GM21447 (cell line): ENCODE results near the gene IER5.

ENCODE experiments used
- ATAC-seq: cut with Tn5 transposase; IDR thresholded peaks from one replicate; pipeline ENCODE4 v1.9.1; 2021; ENCODE audit not compliant: unreplicated experiment

The IER5 gene

GRCh38 chr1:181076852-181077251 lies 11.6 kb upstream of the IER5 start:
- no peak for ATAC-seq

- ATAC-seq = no peak
Measured at GRCh38 chr1:181077576-181078242, 10.8 kb upstream of the IER5 start.

- no peak for ATAC-seq
Measured at GRCh38 chr1:181079382-181079781, 9.1 kb upstream of the IER5 start.

DNA sequence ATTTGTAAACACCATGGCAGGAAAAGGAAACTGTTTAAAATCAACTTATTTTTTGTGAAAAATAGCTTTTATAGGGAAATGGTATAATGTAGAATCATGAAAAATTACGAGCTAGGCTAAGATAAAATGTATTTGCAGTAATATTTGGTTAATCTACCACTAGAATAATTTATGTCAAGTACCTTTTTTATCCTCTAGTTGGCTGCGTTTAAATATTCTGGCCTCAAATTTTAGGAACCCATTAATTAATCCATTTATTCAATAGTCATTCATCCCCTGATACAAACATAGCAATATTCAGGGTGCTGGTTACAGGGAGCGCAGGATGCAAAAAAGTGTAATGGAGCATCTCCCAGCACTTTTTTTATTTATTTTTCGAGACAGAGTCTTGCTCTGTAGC lies 8.6 kb upstream of the IER5 start:
- ATAC-seq = no peak

GRCh38 chr1:181080556-181080955 lies 7.9 kb upstream of the IER5 start:
- no peak for ATAC-seq

DNA sequence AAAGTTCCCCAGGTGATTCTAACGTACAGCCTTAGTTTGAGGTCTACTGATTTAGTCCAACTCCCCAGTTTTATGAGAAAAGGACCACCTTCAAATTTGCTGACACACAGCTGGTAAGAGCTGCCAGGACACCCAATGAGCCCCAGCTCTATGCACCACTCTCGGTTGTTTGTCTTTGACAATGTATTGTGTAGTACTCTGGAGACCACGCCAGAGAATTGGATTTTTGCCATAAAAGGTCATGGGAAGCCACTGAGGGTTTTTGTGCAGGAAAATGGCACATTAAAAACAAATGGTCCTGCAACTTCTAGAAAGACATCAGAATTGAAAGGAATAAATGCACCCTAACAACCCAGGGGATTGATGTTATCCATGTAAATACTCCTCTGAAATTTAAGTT lies 7.1 kb upstream of the IER5 start:
- no peak for ATAC-seq

- peak; percentile 37 for ATAC-seq
Measured at GRCh38 chr1:181083842-181084605, 4.5 kb upstream of the IER5 start.

DNA sequence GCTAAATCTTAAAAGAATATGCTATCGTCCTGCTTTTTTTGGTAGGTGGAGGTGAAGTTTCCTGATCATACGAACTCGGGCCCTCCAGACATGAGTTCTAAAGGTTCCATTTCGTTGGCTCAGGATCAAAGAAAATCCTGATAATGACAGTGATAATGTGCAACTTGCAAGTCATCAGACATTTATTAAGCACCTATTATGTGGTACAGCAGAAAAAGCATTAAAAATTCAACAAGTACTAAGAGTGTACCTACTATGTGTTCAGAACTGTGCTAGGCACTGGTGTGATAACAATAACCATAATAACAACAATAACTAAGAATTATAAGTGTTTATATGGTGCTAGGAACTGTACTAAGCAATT lies 3.9 kb upstream of the IER5 start:
- no peak for ATAC-seq

- no peak for ATAC-seq
Measured at GRCh38 chr1:181086091-181086490, 2.4 kb upstream of the IER5 start.

DNA sequence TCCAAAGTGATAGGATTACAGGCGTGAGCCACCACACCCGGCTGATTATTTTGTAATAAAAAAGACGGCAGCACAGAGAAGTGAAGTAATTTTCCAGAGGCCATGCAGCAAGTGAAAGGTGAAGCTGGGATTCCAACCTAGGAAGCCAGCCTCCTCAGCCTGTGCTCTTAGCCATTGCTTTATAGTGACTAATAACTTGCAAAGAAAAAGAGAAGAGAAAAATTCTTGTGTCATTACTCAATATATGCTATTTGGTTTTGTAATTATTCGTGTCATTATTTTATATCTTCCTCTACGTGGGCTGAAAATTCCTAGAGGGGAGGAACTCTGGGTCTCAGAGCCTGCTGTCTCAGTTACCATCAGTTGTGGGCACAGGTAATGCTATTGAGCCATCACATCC lies 1.6 kb upstream of the IER5 start:
- no peak for ATAC-seq

GRCh38 chr1:181087400-181087901 lies 1.0 kb upstream of the IER5 start:
- no peak for ATAC-seq

GRCh38 chr1:181089017-181089675 lies 646 bp downstream of the IER5 start:
- peak; percentile 2 for ATAC-seq

- peak; percentile 49 for ATAC-seq
Measured at GRCh38 chr1:181089676-181090544, 1.4 kb downstream of the IER5 start.

DNA sequence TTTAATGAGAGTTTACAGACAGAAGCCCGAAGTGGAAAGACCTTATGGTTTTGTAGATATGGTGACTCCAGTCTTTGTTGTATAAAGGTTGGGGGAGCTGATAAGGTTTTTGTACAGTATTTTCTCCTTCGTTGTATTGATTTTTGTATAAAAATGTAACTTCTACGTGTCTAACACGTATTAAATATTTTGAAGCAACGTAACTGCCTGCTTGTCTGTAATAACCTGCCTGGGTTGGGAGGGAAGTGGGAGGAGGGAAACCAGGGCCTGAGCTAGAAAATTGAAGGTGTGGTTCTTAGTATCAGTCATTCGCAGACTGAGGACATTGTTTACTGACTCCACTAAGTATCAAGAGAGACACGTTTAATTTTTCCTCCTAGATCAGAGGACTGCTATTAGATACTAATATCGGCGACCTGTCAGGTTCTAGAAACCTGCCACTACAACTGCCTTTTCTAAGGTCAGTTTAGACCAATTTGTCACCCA lies 2.2 kb downstream of the IER5 start:
- ATAC-seq = peak; percentile 21

DNA sequence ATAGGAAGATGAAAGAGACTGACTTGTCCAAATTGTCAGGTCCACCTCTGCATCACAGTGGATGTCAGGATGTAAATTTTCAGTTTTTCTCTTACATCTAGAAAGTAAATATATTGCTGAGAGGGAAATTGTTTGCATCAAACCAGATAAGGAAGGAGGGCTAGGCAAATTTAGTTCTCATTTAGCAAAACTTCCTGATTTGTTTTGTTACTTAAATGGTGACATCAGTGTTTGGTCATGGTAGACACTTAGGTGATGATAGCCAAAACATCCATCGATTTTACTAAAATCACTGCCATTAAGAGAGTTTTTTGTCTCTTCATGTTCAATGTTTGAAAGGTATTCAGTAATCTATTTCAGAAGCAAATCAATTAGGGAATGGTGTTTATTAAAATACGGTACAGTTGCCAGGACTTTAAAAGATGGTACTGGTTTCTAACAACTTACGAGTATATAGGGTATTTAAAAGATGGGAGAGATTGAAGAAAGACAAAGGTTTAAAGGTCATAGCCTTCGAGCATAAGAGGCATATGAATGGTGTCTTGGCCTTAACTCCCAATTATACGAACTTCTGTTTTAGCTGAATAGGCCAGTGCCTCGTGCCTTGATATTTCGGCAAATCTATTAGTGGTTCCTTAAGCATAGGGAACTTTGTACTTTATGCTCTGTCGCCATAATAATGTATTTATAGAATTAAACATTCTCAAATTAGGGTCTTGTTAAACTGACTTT lies 3.0 kb downstream of the IER5 start:
- ATAC-seq = no peak

- ATAC-seq = no peak
Measured at GRCh38 chr1:181092056-181092455, 3.6 kb downstream of the IER5 start.

DNA sequence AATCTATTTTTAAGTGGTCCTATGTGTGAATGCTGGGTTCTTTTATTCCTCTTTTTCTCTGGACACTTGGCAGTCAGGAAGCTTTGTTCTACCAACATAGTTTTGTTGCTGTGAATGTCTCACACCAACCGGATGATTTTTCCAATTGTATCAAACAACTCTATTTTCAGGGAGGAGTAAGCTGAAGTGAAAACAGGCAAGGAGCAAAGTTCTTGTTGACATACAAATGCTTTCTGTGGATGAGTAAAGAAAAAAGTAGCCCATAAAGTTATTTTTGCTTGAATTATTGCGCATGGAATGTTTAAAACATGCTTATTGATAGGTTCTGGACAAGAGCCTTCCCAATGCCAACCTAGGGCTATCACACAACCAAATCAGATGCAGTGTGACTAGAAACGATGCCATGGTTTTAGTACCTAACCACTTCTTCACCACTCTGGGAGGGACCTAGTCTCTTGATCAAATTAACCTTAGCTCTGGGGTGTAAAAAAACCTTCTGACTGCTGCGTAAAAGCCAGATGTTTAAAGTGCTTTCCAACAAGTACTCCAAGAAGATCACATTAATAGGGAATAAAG lies 4.5 kb downstream of the IER5 start:
- no peak for ATAC-seq

DNA sequence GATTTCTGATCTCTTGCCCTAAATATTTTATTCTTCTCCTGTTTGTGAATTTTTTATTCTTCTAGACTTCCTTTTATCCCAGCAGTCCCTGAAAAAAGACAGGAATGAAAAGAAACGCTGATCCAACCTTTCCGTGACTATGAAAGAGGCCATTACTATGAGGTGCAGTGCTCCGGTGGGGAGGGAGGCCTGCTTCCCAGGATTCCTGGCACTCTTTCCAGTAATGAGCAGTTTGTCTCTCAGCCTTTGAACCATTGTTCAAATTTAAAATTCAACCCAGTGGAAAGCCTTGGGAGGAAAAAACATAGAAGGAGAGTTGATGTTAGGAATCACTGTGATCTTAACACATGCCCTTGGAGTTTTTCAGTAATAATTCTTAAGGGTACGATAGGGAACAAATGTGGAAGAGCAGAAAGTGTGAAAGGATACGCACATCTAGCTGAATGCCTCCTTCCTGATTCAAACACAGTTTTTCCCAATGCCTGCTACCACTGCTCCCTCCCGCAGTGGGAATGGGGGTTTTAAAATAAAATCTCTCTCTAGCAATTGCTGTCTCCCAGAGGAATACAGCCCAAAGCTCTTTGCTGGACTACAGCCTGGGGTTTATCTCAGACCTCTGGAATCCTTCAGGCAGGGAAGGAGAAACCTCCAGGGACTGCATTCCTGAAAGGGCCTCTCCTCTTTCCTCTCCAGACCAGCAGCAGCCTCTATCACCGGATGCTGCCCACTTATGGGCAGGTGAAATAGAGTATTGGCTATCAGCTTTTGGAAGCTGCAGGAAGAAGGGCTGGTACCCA lies 6.1 kb downstream of the IER5 start:
- no peak for ATAC-seq

GRCh38 chr1:181095260-181095659 lies 6.8 kb downstream of the IER5 start:
- ATAC-seq = no peak
